ENCODE data around the gene STAB2.
"Not testable (repeated sequence)": the region's sequence is repeated elsewhere in the genome, so short reads cannot be mapped to it uniquely, and the experiment has no call there.

The STAB2 gene

GRCh38 chr12:103653568-103654173 is 66.6 kb downstream of the STAB2 start:
- not testable (repeated sequence) for DNase-seq

GRCh38 chr12:103654816-103655215 is 67.7 kb downstream of the STAB2 start:
- no peak for DNase-seq

- no peak for DNase-seq
Measured at GRCh38 chr12:103656291-103656690, 69.2 kb downstream of the STAB2 start.

GRCh38 chr12:103657331-103657730 is 70.3 kb downstream of the STAB2 start:
- DNase-seq = no peak

GRCh38 chr12:103664626-103665025 is 77.6 kb downstream of the STAB2 start:
- no peak for DNase-seq

- DNase-seq = no peak
Measured at GRCh38 chr12:103665971-103666370, 78.9 kb downstream of the STAB2 start.

- no peak for DNase-seq
Measured at GRCh38 chr12:103667125-103667524, 80.1 kb downstream of the STAB2 start.

GRCh38 chr12:103668520-103668919 is 81.4 kb downstream of the STAB2 start:
- DNase-seq = no peak

- no peak for DNase-seq
Measured at GRCh38 chr12:103671367-103671766, 84.3 kb downstream of the STAB2 start.

- no peak for DNase-seq
Measured at GRCh38 chr12:103672401-103673119, 85.5 kb downstream of the STAB2 start.

GRCh38 chr12:103673487-103673886 is 86.4 kb downstream of the STAB2 start:
- DNase-seq = no peak

- no peak for DNase-seq
Measured at GRCh38 chr12:103673891-103674375, 86.9 kb downstream of the STAB2 start.

- no peak for DNase-seq
Measured at GRCh38 chr12:103676893-103677292, 89.8 kb downstream of the STAB2 start.

- DNase-seq = no peak
Measured at GRCh38 chr12:103677341-103677740, 90.3 kb downstream of the STAB2 start.

- DNase-seq = no peak
Measured at GRCh38 chr12:103677905-103678304, 90.8 kb downstream of the STAB2 start.

- no peak for DNase-seq
Measured at GRCh38 chr12:103679421-103680170, 92.5 kb downstream of the STAB2 start.

- DNase-seq = no peak
Measured at GRCh38 chr12:103680591-103681141, 93.6 kb downstream of the STAB2 start.

- DNase-seq = no peak
Measured at GRCh38 chr12:103686026-103686425, 99.0 kb downstream of the STAB2 start.

- no peak for DNase-seq
Measured at GRCh38 chr12:103687253-103687652, 100.2 kb downstream of the STAB2 start.

- no peak for DNase-seq
Measured at GRCh38 chr12:103688376-103689063, 101.4 kb downstream of the STAB2 start.

GRCh38 chr12:103690426-103690825 is 103.4 kb downstream of the STAB2 start:
- DNase-seq = no peak

- DNase-seq = no peak
Measured at GRCh38 chr12:103691063-103691462, 104.0 kb downstream of the STAB2 start.

GRCh38 chr12:103696101-103696500 is 109.0 kb downstream of the STAB2 start:
- DNase-seq = no peak

All from CD4-positive, alpha-beta T cell treated with Interferon alpha-2 for 1 hour (primary cell).